Testis (tissue), 3 donors: Measurements from ENCODE around the gene GORASP1. TPM values are rescaled to one million over a fixed set of nuclear protein-coding genes. Genes with fewer than 3 reads are reported as not detected.

ENCODE experiments used
- DNase-seq: peaks from one replicate; pipeline ENCODE4 v3.0.0-alpha.2; 2019
- H3K27ac ChIP-seq, 2 donors: fragments of 200-600 bp; sonication (generic); one replicate each; pipeline ENCODE4 v1.5.1; 2019
- H3K27me3 ChIP-seq: fragments of 200-600 bp; sonication (generic); one replicate; pipeline ENCODE4 v1.5.1; 2019
- H3K36me3 ChIP-seq: fragments of 200-600 bp; sonication (generic); one replicate; pipeline ENCODE4 v1.5.1; 2017; ENCODE audit warnings: low read depth; ENCODE audit errors: missing control alignments
- H3K4me1 ChIP-seq: fragments of 200-600 bp; sonication (generic); one replicate; pipeline ENCODE4 v1.5.1; 2019
- H3K4me3 ChIP-seq, 2 donors: fragments of 200-600 bp; sonication (generic); one replicate each; pipeline ENCODE4 v1.5.1; 2017 to 2019
- H3K9me3 ChIP-seq: fragments of 200-600 bp; sonication (generic); one replicate; pipeline ENCODE4 v1.5.1; 2017
- CTCF ChIP-seq, 3 experiments: fragments of 450-650 bp in 2 of 3; fragments of 200-600 bp in 1 of 3; sonication (generic) in 1 of 3; IDR thresholded peaks; one replicate each; pipeline ENCODE4 v1.5.1; 2016 to 2019; ENCODE audit warnings: antibody characterized with exemption in 3 of 3, mild to moderate bottlenecking in 2 of 3, moderate library complexity in 1 of 3
- POLR2A ChIP-seq: fragments of 450-650 bp; IDR thresholded peaks from one replicate; pipeline ENCODE4 v1.6.1; 2017; ENCODE audit warnings: antibody characterized with exemption, mild to moderate bottlenecking, moderate library complexity
- WGBS, 2 donors: methylation state at CpG; one replicate each; pipeline ENCODE4 v1.1.5; 2018; 5-methylcytosine and 5-hydroxymethylcytosine counted together
- intact Hi-C: fragments of 100-400 bp; cut with DNase I; formaldehyde crosslinking; loops from one replicate; pipeline ENCODE4 v1.15.1; 2023; ENCODE audit warnings: low total_unique reads
- polyA plus RNA-seq: library from polyadenylated mRNA; stranded (reverse); fragments of 350-450 nt; fragmentation: Illumina TruSeq; extraction: RNeasy Lipid Tissue Mini Kit (QIAGEN cat#74804); gene quantifications from one replicate; pipeline ENCODE4 v1.2.3, GENCODE V29; 2014; ENCODE audit warnings: low read depth, low replicate concordance; ENCODE audit not compliant: insufficient read depth
- total RNA-seq, 2 donors: library from RNA; depleted of rRNA; stranded (reverse); fragments of >200 nt; gene quantifications; one replicate each; pipeline ENCODE4 v1.2.3, GENCODE V29; 2016

The GORASP1 gene
- total and polyA plus RNA-seq, 3 donors from 2014 or later: 69.5 to 92.1 (median 75.3) TPM

- H3K27ac ChIP-seq: no peak overlapping the region
- H3K36me3 ChIP-seq: no peaks in the 10 kb centered on the region
- intact Hi-C loops: no loop called here
- TF ChIP-seq CTCF (IDR thresholded peaks at IDR 0.05) (peak in 2 of 3 experiments; percentile 10 to 36), POLR2A (no peak)
- 91 to 95% methylated on average over 5 of the region's 5 CpGs for WGBS, 2 donors
- no peaks in the 10 kb centered on the region for H3K9me3 ChIP-seq
- no peak for DNase-seq
- H3K4me3 ChIP-seq: no peak overlapping the region
- H3K27me3 ChIP-seq: no peaks in the 10 kb centered on the region
- H3K4me1 ChIP-seq: peaks cover 31% of the 10 kb centered on the region
These were observed 6.3 kb downstream of the GORASP1 start for GRCh38 chr3:39101022-39101689.

- no peak for DNase-seq
- no peak overlapping the region for H3K4me3 ChIP-seq
- TF ChIP-seq CTCF (IDR thresholded peaks at IDR 0.05): no peak
- TF ChIP-seq POLR2A: no peak
- peaks cover 34% of the 10 kb centered on the region for H3K4me1 ChIP-seq
- no peaks in the 10 kb centered on the region for H3K9me3 ChIP-seq
- intact Hi-C loops: no loop called here
- H3K36me3 ChIP-seq: no peaks in the 10 kb centered on the region
- H3K27me3 ChIP-seq: no peaks in the 10 kb centered on the region
- H3K27ac ChIP-seq: no peak overlapping the region
- 91 to 93% methylated on average over 8 to 9 of the region's 9 CpGs for WGBS, 2 donors
These were observed 6.9 kb downstream of the GORASP1 start for GRCh38 chr3:39100500-39100886.

GRCh38 chr3:39099738-39100499, 7.5 kb downstream of the GORASP1 start:
- Histone ChIP-seq H3K27me3 (no peaks in the 10 kb centered on the region), H3K4me3 (no peak overlapping the region), H3K27ac (no peak overlapping the region), H3K9me3 (no peaks in the 10 kb centered on the region), H3K36me3 (no peaks in the 10 kb centered on the region), H3K4me1 (peaks cover 38% of the 10 kb centered on the region)
- intact Hi-C loops: no loop called here
- TF ChIP-seq CTCF (IDR thresholded peaks at IDR 0.05) (no peak), POLR2A (no peak)
- no peak for DNase-seq
- WGBS, 2 donors: 90 to 95% methylated on average over 2 of the region's 2 CpGs

- no peaks in the 10 kb centered on the region for H3K27me3 ChIP-seq
- intact Hi-C loops: no loop called here
- H3K36me3 ChIP-seq: no peaks in the 10 kb centered on the region
- TF ChIP-seq CTCF (IDR thresholded peaks at IDR 0.05) (no peak), POLR2A (no peak)
- no peak for DNase-seq
- no peak overlapping the region for H3K4me3 ChIP-seq
- WGBS, 2 donors: 82 to 100% methylated on average over 1 of the region's 1 CpG
- H3K4me1 ChIP-seq: peaks cover 37% of the 10 kb centered on the region
- no peak overlapping the region for H3K27ac ChIP-seq
- no peaks in the 10 kb centered on the region for H3K9me3 ChIP-seq
These were observed 8.2 kb downstream of the GORASP1 start for GRCh38 chr3:39099242-39099641.
